ENCODE measurements around the gene PSORS1C1. TPM values are rescaled to one million over a fixed set of nuclear protein-coding genes. Genes with fewer than 3 reads are reported as not detected.

The PSORS1C1 gene
- polyA plus RNA-seq, 1 of the 3 experiments (the other 2 are of a cell fraction) = 3.1 TPM

- H3K4me2 ChIP-seq = peak overlapping the region; percentile 27; the same call in 1 of the 2 replicates
- H3K9me3 ChIP-seq = no peaks in the 10 kb centered on the region
- CTCF ChIA-PET = interaction anchor here (1.4 kb wide), 1 partner anchor 50 kb away, joined by 7 read pairs; no protein-coding TSS in a partner anchor
- H3K27ac ChIP-seq (ENCODE audit: low read depth in 2 of 2, low read length in 1 of 2) = no peak overlapping the region
- no peaks in the 10 kb centered on the region for H3K36me3 ChIP-seq (replicated peaks in 1 of 2; ENCODE audit: control insufficient read depth in 1 of 2, insufficient read depth in 2 of 2, low read length in 1 of 2)
- TF ChIP-seq NFIC (IDR thresholded peaks at IDR 0.05; ENCODE audit: borderline replicate concordance) (no peak), YY1 (IDR thresholded peaks at IDR 0.05; ENCODE audit: low read depth) (no peak), MAX (IDR thresholded peaks at IDR 0.05; ENCODE audit: low read depth) (no peak), MEF2A (IDR thresholded peaks at IDR 0.05; ENCODE audit: borderline replicate concordance, low read depth) (no peak), TAF1 (IDR thresholded peaks at IDR 0.05; ENCODE audit: borderline replicate concordance, low read depth, low read length) (no peak), RXRA (IDR thresholded peaks at IDR 0.05; ENCODE audit: borderline replicate concordance, low read depth) (no peak), USF2 (IDR thresholded peaks at IDR 0.05; ENCODE audit: borderline replicate concordance, low read depth, low read length) (no peak), ZBTB33 (IDR thresholded peaks at IDR 0.05; ENCODE audit: borderline replicate concordance, low read depth) (no peak), MXI1 (IDR thresholded peaks at IDR 0.05; ENCODE audit: low read depth, low read length) (no peak), CTCF (IDR thresholded peaks at IDR 0.05) (no peak), ELF1 (IDR thresholded peaks at IDR 0.05) (no peak), CHD2 (IDR thresholded peaks at IDR 0.05; ENCODE audit: low read length, partially characterized antibody) (no peak), GABPA (IDR thresholded peaks at IDR 0.05; ENCODE audit: low read depth) (no peak), NRF1 (IDR thresholded peaks at IDR 0.05; ENCODE audit: low read depth, low read length) (no peak)
- no peak for DNase-seq
- H4K20me1 ChIP-seq (ENCODE audit: insufficient read depth) = no peaks in the 10 kb centered on the region
- H3K9ac ChIP-seq = no peak overlapping the region
- no peak overlapping the region for H2AFZ ChIP-seq (ENCODE audit: low read depth)
- H3K27me3 ChIP-seq (ENCODE audit: insufficient read depth) = no peaks in the 10 kb centered on the region
- POLR2A ChIA-PET = no interaction called here
- no peaks in the 10 kb centered on the region for H3K79me2 ChIP-seq (ENCODE audit: insufficient read depth)
- 57% methylated on average over 2 of the region's 2 CpGs for WGBS (ENCODE audit: low lambda C conversion rate)
- peaks cover 9% of the 10 kb centered on the region for H3F3A ChIP-seq (replicated peaks; ENCODE audit: insufficient read depth)
- H3K4me3 ChIP-seq (ENCODE audit: low read depth in 2 of 2, low read length in 1 of 2) = no peak overlapping the region
- H3K4me1 ChIP-seq (ENCODE audit: control insufficient read depth in 1 of 2, insufficient read depth in 2 of 2, low read depth in 1 of 2, low read length in 1 of 2) = peaks cover 0 to 11% of the 10 kb centered on the region in 2 experiments; a peak in 2 of 4 replicates
- H3K9me2 ChIP-seq = no peaks in the 10 kb centered on the region
These were observed 27.8 kb downstream of the PSORS1C1 start for GRCh38 chr6:31142361-31142761.
